Bronchial epithelial cell (primary cell): Measurements from ENCODE around the gene SYNE4. TPM values are rescaled to one million over a fixed set of nuclear protein-coding genes. Genes with fewer than 3 reads are reported as not detected.

Source experiments
- DNase-seq: peaks from one replicate; pipeline ENCODE4 v3.0.0-alpha.2; 2010; ENCODE audit warnings: low read depth
- FAIRE-seq: peaks from 2 replicates; lab custom pipeline; 2011; peaks lifted over from hg19 to GRCh38; lab: Jason Lieb, UNC
- H3K27me3 ChIP-seq: 2 replicates; pipeline ENCODE4 v1.5.1; 2011; ENCODE audit warnings: low read length; ENCODE audit not compliant: control insufficient read depth, insufficient read depth
- H3K36me3 ChIP-seq: 2 replicates; pipeline ENCODE4 v1.5.1; 2011; ENCODE audit warnings: low read length; ENCODE audit not compliant: control insufficient read depth, insufficient read depth
- H3K4me3 ChIP-seq: 2 replicates; pipeline ENCODE4 v1.5.1; 2011; ENCODE audit warnings: mild to moderate bottlenecking, low read depth, low read length, control low read depth
- total RNA-seq: library from RNA; depleted of rRNA; stranded (reverse); fragments of >200 nt; gene quantifications from 2 replicates; pipeline ENCODE4 v1.2.1, GENCODE V29; 2014
- TF ChIP-seq, protein P1 (sequence below): IDR thresholded peaks from 2 replicates; pipeline ENCODE4 v1.5.1; 2011; ENCODE audit warnings: mild to moderate bottlenecking, moderate library complexity, low read length, control low read depth, inconsistent platforms; ENCODE audit not compliant: insufficient read depth, severe bottlenecking

The SYNE4 gene
- total RNA-seq, 1 donor from 2014 or later, result 3.4 TPM

DNA sequence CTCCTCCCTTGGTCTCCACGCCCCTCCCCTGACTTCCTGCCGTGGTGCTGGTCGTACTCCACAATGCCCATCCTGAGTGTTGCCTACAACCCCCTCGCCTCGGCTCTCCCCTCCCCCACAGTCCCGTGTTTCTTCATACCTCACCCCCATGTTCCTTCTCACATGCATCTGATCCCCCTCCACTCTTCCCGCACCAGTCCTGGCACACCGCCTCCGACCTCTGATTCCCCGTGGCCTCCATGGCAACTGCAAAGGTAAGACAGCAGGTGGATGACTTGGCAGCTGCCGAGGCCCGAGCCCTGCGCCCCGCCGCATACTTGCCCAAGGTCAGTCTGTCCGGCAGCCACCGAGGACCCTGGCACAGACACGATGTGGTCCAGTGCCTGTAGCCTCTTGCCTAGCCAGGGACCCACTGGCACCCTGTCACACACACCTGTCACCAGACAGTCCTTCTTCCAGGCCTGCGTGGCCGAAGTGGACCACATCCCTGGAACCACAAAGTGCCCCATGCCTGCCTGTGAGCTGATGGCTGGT is 29.7 kb downstream of the SYNE4 start:
- DNase-seq (no peak), FAIRE-seq (no peak)
- TF ChIP-seq, protein P1, sequence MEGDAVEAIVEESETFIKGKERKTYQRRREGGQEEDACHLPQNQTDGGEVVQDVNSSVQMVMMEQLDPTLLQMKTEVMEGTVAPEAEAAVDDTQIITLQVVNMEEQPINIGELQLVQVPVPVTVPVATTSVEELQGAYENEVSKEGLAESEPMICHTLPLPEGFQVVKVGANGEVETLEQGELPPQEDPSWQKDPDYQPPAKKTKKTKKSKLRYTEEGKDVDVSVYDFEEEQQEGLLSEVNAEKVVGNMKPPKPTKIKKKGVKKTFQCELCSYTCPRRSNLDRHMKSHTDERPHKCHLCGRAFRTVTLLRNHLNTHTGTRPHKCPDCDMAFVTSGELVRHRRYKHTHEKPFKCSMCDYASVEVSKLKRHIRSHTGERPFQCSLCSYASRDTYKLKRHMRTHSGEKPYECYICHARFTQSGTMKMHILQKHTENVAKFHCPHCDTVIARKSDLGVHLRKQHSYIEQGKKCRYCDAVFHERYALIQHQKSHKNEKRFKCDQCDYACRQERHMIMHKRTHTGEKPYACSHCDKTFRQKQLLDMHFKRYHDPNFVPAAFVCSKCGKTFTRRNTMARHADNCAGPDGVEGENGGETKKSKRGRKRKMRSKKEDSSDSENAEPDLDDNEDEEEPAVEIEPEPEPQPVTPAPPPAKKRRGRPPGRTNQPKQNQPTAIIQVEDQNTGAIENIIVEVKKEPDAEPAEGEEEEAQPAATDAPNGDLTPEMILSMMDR, result no peak
- Histone ChIP-seq H3K4me3 (no peak overlapping the region), H3K36me3 (no peaks in the 10 kb centered on the region), H3K27me3 (no peaks in the 10 kb centered on the region)

GRCh38 chr19:35978271-35978670 is 30.3 kb downstream of the SYNE4 start:
- Histone ChIP-seq H3K36me3 (no peaks in the 10 kb centered on the region), H3K4me3 (no peak overlapping the region), H3K27me3 (no peaks in the 10 kb centered on the region)
- no peak for FAIRE-seq
- DNase-seq, result no peak
- TF ChIP-seq, protein P1, result no peak

DNA sequence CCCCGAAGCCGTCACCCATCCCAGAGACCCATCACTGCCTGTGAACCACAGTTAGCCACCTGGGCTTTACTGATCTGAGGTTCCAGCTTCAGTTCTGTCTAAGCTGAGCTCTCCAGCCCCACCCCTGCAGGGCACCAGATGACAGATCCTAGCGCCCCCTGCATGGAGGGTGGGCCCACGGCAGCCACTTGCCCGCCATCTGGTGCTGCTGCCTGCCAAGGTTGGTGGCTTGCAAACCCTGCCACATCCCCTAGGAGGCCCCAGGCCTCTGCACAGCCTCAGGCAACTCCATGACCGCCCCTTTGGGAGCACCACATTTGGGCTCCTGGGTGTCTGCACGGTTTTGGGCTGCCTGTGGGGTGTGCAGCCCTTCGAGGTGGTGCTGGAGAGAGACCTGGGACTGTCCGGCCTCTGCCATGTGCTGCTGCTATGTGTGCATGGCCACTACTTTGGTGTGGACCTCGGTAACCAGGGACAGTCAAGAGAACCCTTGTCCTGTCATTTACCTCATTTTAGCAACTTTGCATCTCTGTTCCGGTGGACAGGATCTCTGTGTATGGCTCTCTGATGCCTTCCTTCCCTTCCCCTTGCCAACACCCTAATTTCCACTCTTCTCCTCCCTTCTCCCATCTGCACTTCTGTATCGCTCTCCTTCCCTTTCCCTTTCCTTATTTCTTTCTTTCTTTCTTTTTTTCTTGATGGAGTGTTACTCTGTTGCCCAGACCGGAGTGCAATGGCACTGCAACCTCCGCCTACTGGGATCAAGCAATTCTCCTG is 31.0 kb downstream of the SYNE4 start:
- Histone ChIP-seq H3K36me3 (no peaks in the 10 kb centered on the region), H3K27me3 (no peaks in the 10 kb centered on the region), H3K4me3 (no peak overlapping the region)
- no peak for DNase-seq
- TF ChIP-seq, protein P1, result no peak
- no peak for FAIRE-seq

GRCh38 chr19:35975608-35976214 is 32.9 kb downstream of the SYNE4 start:
- peak; percentile 7 for FAIRE-seq
- TF ChIP-seq, protein P1, result no peak
- no peak for DNase-seq
- H3K4me3 ChIP-seq, result no peak overlapping the region
- no peaks in the 10 kb centered on the region for H3K27me3 ChIP-seq
- H3K36me3 ChIP-seq, result no peaks in the 10 kb centered on the region

DNA sequence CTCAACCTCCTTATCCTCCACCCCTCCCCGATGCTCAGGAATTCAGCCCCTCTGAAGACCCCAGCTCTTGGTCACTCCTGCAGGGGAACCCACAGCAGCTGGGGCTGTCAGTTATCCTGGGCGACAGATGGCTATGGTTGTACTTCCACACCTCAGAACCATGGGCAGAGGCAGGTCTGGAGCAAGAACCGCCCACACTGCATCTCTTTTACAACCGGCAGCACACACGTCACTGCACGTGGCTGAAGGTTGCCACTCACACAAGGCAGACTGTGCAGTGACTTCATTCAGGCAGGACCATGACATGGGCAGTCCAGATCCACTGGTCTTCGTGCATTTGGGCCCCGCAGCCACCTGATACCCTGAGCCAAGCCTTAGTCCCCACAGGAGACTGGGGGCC is 35.1 kb downstream of the SYNE4 start:
- no peak for FAIRE-seq
- no peak for DNase-seq
- H3K36me3 ChIP-seq, result no peaks in the 10 kb centered on the region
- H3K4me3 ChIP-seq, result no peak overlapping the region
- TF ChIP-seq, protein P1, result no peak
- no peaks in the 10 kb centered on the region for H3K27me3 ChIP-seq
